GM12865 (cell line): ENCODE results near the gene ATRNL1.

Source experiments
- DNase-seq: peaks from one replicate; pipeline ENCODE4 v3.0.0; 2010; ENCODE audit warnings: low read depth
- H3K4me3 ChIP-seq: 2 replicates; pipeline ENCODE4 v1.5.1; 2011; ENCODE audit warnings: mild to moderate bottlenecking, low read depth, low read length, control low read depth
- CTCF ChIP-seq: IDR thresholded peaks from 2 replicates; pipeline ENCODE4 v1.5.1; 2011; ENCODE audit warnings: low read length, control low read depth, low read depth, inconsistent platforms; ENCODE audit not compliant: insufficient read depth; ENCODE audit errors: missing control alignments

Gene ATRNL1

GRCh38 chr10:115059301-115059898 is 33.8 kb upstream of the ATRNL1 start:
- no peak overlapping the region for H3K4me3 ChIP-seq
- DNase-seq: no peak
- no peak for TF ChIP-seq CTCF

DNA sequence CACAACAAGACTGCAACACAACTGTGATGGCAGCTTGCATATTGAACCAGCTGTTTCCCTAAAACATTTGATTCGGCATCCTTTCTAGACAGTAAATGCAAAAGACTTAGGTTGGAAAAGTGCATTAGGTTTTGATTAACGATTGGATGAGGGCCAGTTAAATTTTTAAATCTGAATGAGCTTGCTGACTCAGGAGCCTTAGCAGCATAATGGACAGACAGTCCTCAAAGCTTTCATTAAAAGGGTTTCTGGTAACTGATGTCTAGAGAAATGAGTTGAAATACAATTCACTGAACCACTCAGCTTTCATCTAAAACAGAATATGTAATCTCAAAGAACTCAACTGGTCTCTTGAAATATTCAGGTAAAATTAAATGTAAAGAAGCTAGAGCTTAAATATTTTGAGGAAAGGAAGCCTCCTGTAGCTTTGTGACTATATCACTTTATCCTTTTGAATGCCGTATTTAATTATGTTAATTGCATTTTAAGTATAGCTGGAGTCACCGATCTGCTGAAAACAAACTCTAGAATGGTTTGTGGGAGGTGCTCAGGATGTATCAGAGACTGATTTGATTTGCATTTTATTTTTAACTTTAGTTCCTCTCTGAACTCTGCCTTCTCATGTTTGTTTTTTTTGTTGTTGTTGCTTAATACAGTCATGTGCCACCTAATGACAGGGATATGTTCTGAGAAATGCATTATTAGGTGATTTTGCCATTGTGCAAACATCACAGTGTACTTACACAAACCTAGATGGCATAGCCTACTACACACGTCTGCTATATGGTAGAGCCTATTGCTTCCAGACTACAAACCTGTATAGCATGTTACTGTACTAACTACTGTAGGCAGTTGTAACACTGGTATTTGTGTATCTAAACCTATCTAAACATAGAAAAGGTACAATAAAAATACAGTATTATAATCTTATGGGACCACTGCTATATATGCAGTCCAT is 29.2 kb upstream of the ATRNL1 start:
- H3K4me3 ChIP-seq: no peak overlapping the region
- DNase-seq: no peak
- no peak for TF ChIP-seq CTCF

DNA sequence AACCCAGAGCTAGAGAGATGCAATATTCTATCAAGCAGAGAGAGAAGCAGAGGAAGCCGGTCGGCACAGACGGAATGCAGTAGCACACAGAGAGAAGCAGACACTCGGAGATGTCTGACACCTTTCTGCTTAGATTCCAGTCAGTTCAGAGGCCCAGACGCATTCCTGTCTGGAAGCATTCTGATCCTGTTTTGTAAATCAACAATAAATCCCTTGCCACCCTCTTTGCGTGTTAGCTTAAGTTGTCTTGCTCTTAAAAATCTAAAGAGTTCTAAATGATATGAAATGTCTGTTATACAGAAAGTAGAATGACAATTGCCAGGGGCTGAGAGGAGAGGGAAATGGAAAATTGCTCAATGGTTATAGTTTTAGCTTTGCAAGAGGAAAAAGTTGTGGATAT is 27.4 kb upstream of the ATRNL1 start:
- H3K4me3 ChIP-seq: no peak overlapping the region
- DNase-seq: no peak
- TF ChIP-seq CTCF: no peak

DNA sequence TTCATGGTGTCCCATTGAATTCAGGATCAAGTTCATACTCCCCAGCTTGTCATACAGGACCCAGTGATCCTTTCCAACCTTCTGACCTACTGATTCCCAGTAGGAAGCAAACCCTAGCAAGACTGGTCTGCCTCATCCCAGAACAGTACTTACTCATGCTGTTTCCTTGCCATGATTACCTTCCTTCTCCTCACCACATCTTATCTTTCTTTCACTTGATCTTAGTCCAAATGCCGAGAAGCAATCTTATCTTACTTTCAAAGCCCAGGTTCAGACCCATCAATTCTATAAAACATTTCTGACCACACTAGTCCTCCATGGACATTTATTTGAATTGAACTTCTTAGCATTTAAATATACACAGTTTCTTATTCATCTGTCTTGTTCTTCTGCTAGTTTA is 26.6 kb upstream of the ATRNL1 start:
- no peak overlapping the region for H3K4me3 ChIP-seq
- no peak for TF ChIP-seq CTCF
- no peak for DNase-seq

- DNase-seq: no peak
- TF ChIP-seq CTCF: no peak
These were observed 19.4 kb upstream of the ATRNL1 start for GRCh38 chr10:115073796-115074195.

GRCh38 chr10:115082506-115082905 is 10.7 kb upstream of the ATRNL1 start:
- no peak for DNase-seq

More at GRCh38 chr10:115073796-115074195, 19.4 kb upstream of the ATRNL1 start:
- H3K4me3 ChIP-seq: no peak overlapping the region

More at GRCh38 chr10:115082506-115082905, 10.7 kb upstream of the ATRNL1 start:
- no peak overlapping the region for H3K4me3 ChIP-seq
- no peak for TF ChIP-seq CTCF
